HepG2 (cell line): ENCODE results near the gene RPEL1. TPM values are rescaled to one million over a fixed set of nuclear protein-coding genes. Genes with fewer than 3 reads are reported as not detected.

ENCODE experiments used
- ARID5B ChIP-seq: IDR thresholded peaks from 2 replicates; pipeline ENCODE4 v1.4.0; 2020; ENCODE audit warnings: mild to moderate bottlenecking, missing genetic modification reagents
- CERS6 ChIP-seq: sonication (generic); formaldehyde crosslinking; IDR thresholded peaks from 2 replicates; pipeline ENCODE4 v1.5.0; 2020; ENCODE audit warnings: missing genetic modification reagents
- EED ChIP-seq: sonication (generic); formaldehyde crosslinking; IDR thresholded peaks from 2 replicates; pipeline ENCODE4 v1.5.0; 2020; ENCODE audit warnings: mild to moderate bottlenecking, missing genetic modification reagents
- GATAD2A ChIP-seq: IDR thresholded peaks from 2 replicates; pipeline ENCODE4 v1.6.1; 2016
- ISL2 ChIP-seq: sonication (generic); formaldehyde crosslinking; IDR thresholded peaks from 2 replicates; pipeline ENCODE4 v1.5.0; 2020; ENCODE audit warnings: missing genetic modification reagents
- PITX1 ChIP-seq: sonication (generic); formaldehyde crosslinking; IDR thresholded peaks from 2 replicates; pipeline ENCODE4 v1.5.1; 2020; ENCODE audit warnings: mild to moderate bottlenecking, missing genetic modification reagents
- PRDM10 ChIP-seq: sonication (generic); formaldehyde crosslinking; IDR thresholded peaks from 2 replicates; pipeline ENCODE4 v1.4.0; 2020; ENCODE audit warnings: low read depth, missing genetic modification reagents
- RFX3 ChIP-seq: IDR thresholded peaks from 2 replicates; pipeline ENCODE4 v1.6.1; 2016; ENCODE audit warnings: missing biosample characterization, missing genetic modification reagents
- SMARCC2 ChIP-seq: fragments of 450-650 bp; IDR thresholded peaks from 2 replicates; pipeline ENCODE4 v1.6.1; 2017; ENCODE audit warnings: antibody characterized with exemption, mild to moderate bottlenecking
- SRSF9 ChIP-seq: fragments of 200-400 bp; formaldehyde crosslinking; IDR thresholded peaks from 2 replicates; pipeline ENCODE4 v1.6.1; 2018; ENCODE audit warnings: borderline replicate concordance, mild to moderate bottlenecking, low read depth, low read length; ENCODE audit not compliant: insufficient read depth, poor library complexity, severe bottlenecking
- ZBTB46 ChIP-seq: sonication (generic); formaldehyde crosslinking; IDR thresholded peaks from 2 replicates; pipeline ENCODE4 v1.4.0; 2020; ENCODE audit warnings: mild to moderate bottlenecking, missing genetic modification reagents, borderline replicate concordance
- ZKSCAN5 ChIP-seq: sonication (generic); formaldehyde crosslinking; IDR thresholded peaks from 2 replicates; pipeline ENCODE4 v1.5.1; 2020; ENCODE audit warnings: mild to moderate bottlenecking, missing genetic modification reagents
- ZNF235 ChIP-seq: sonication (generic); formaldehyde crosslinking; IDR thresholded peaks from 2 replicates; pipeline ENCODE4 v1.8.1; 2023; ENCODE audit warnings: mild to moderate bottlenecking, missing genetic modification reagents, borderline replicate concordance
- ZNF282 ChIP-seq: fragments of 450-650 bp; IDR thresholded peaks from 2 replicates; pipeline ENCODE4 v1.6.1; 2018; ENCODE audit not compliant: partially characterized antibody
- ZNF850 ChIP-seq: sonication (generic); formaldehyde crosslinking; conservative IDR thresholded peaks from 2 replicates; pipeline ENCODE4 v1.9.0; 2021; ENCODE audit warnings: mild to moderate bottlenecking, missing genetic modification reagents
- polyA plus RNA-seq, 8 experiments: library from polyadenylated mRNA; depleted of rRNA in 3 of 8; stranded (reverse) in 7 of 8; unstranded in 1 of 8; fragments of >200 nt; fragmentation: Illumina TruSeq in 4 of 8; extraction: Trizol in 4 of 8; gene quantifications; 2 replicates each; pipeline versions ENCODE4 v1.2.1 to v1.2.3, GENCODE V29; 2011 to 2016; ENCODE audit warnings: low read depth in 4 of 8, missing spikeins in 1 of 8, mixed read lengths in 1 of 8; ENCODE audit not compliant: insufficient read depth in 1 of 8
- total RNA-seq, 5 experiments: library from RNA; depleted of rRNA; stranded (reverse); fragments of >200 nt; fragmentation: Illumina TruSeq; extraction: Trizol; gene quantifications; 2 replicates each; pipeline ENCODE4 v1.2.3, GENCODE V29; 2016; ENCODE audit warnings: low read depth in 1 of 5
- TF ChIP-seq, protein P1 (sequence below): sonication (generic); formaldehyde crosslinking; IDR thresholded peaks from 2 replicates; pipeline ENCODE4 v1.4.0; 2020; ENCODE audit warnings: mild to moderate bottlenecking, missing genetic modification reagents
- TF ChIP-seq, protein P2 (sequence below): sonication (generic); formaldehyde crosslinking; IDR thresholded peaks from 2 replicates; pipeline ENCODE4 v1.5.0; 2020; ENCODE audit warnings: missing genetic modification reagents

The RPEL1 gene
- total and polyA plus RNA-seq, 2 of the 13 experiments (the other 11 are each of a cell fraction or from before 2014, with no cell fraction given) = 0.04 to 0.07 TPM

DNA sequence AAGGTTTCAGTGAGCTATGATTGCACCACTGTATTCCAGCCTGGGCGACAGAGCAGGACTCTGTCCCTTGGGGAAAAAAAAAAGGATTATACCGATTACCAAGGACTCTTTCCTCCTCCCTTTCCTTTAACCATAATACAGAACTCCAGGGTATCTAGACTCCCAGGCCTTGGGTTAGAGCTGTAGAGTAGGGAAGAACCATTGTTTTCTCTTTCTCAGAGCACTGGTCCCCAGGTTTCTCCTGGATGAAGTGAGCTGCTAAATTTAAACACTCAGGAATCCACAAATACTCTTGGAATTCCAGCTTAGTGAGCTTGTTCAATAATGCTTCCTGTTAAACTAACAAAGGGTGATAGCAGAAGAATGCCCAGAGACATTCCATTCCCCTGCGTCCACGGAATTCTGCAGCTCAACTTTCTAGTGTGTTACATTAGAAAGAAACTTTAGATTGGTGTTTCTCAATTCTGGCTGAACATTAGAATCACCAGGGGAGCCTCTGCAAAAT, 14.6 kb upstream of the RPEL1 start (continued):
- TF ChIP-seq GATAD2A (CRISPR knock-in tag) = peak; percentile 95
- no peak for TF ChIP-seq EED
- TF ChIP-seq SRSF9 = no peak
- TF ChIP-seq PRDM10 (CRISPR knock-in tag) = 0 out of 2 replicates have a peak, but pooled peaks have one; percentile 27
- TF ChIP-seq ZNF282 = no peak
- peak; percentile 47; the same call in 1 of the 2 replicates for TF ChIP-seq PITX1 (CRISPR knock-in tag)
- TF ChIP-seq RFX3 (CRISPR knock-in tag) = no peak
- TF ChIP-seq ARID5B (CRISPR knock-in tag) = peak; percentile 95
- no peak for TF ChIP-seq ZNF235 (CRISPR knock-in tag)
- TF ChIP-seq ZNF850 = no peak
- peak; percentile 60; the same call in 1 of the 2 replicates for TF ChIP-seq ISL2 (CRISPR knock-in tag)
- no peak for TF ChIP-seq CERS6 (CRISPR knock-in tag)
- TF ChIP-seq SMARCC2 = 0 out of 2 replicates have a peak, but pooled peaks have one; percentile 37
- no peak for TF ChIP-seq ZKSCAN5 (CRISPR knock-in tag)
- TF ChIP-seq, protein P1, sequence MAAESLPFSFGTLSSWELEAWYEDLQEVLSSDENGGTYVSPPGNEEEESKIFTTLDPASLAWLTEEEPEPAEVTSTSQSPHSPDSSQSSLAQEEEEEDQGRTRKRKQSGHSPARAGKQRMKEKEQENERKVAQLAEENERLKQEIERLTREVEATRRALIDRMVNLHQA (CRISPR knock-in tag) = no peak
- TF ChIP-seq, protein P2, sequence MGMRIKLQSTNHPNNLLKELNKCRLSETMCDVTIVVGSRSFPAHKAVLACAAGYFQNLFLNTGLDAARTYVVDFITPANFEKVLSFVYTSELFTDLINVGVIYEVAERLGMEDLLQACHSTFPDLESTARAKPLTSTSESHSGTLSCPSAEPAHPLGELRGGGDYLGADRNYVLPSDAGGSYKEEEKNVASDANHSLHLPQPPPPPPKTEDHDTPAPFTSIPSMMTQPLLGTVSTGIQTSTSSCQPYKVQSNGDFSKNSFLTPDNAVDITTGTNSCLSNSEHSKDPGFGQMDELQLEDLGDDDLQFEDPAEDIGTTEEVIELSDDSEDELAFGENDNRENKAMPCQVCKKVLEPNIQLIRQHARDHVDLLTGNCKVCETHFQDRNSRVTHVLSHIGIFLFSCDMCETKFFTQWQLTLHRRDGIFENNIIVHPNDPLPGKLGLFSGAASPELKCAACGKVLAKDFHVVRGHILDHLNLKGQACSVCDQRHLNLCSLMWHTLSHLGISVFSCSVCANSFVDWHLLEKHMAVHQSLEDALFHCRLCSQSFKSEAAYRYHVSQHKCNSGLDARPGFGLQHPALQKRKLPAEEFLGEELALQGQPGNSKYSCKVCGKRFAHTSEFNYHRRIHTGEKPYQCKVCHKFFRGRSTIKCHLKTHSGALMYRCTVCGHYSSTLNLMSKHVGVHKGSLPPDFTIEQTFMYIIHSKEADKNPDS (CRISPR knock-in tag) = no peak
- no peak for TF ChIP-seq ZBTB46 (CRISPR knock-in tag)
